Measurements from ENCODE around the gene PIGT.

- peak; percentile 95 for TF ChIP-seq CTCF (IDR thresholded peaks at IDR 0.05)
- no peak for TF ChIP-seq ZFX (IDR thresholded peaks at IDR 0.05; ENCODE audit: borderline replicate concordance)
Observed at GRCh38 chr20:45436732-45437485, 21.0 kb downstream of the PIGT start.
